HT-29 (cell line): ENCODE measurements around the gene FAM8A1. TPM values are rescaled to one million over a fixed set of nuclear protein-coding genes. Genes with fewer than 3 reads are reported as not detected.
"Not testable (repeated sequence)": the region's sequence is repeated elsewhere in the genome, so short reads cannot be mapped to it uniquely, and the experiment has no call there.

ENCODE experiments used
- DNase-seq: peaks from one replicate; pipeline ENCODE4 v3.0.0-alpha.2; 2015; ENCODE audit warnings: low spot score
- total RNA-seq: library from RNA; depleted of rRNA; stranded (reverse); fragments of >200 nt; shearing (Covaris generic); gene quantifications from 2 replicates; pipeline ENCODE4 v1.2.3, GENCODE V29; 2014; rRNA removed

Gene FAM8A1, protein sequence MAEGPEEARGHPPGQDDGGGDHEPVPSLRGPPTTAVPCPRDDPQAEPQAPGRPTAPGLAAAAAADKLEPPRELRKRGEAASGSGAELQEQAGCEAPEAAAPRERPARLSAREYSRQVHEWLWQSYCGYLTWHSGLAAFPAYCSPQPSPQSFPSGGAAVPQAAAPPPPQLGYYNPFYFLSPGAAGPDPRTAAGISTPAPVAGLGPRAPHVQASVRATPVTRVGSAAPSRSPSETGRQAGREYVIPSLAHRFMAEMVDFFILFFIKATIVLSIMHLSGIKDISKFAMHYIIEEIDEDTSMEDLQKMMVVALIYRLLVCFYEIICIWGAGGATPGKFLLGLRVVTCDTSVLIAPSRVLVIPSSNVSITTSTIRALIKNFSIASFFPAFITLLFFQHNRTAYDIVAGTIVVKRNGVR
- 9.4 and 9.9 TPM in 2 replicates for total RNA-seq

DNA sequence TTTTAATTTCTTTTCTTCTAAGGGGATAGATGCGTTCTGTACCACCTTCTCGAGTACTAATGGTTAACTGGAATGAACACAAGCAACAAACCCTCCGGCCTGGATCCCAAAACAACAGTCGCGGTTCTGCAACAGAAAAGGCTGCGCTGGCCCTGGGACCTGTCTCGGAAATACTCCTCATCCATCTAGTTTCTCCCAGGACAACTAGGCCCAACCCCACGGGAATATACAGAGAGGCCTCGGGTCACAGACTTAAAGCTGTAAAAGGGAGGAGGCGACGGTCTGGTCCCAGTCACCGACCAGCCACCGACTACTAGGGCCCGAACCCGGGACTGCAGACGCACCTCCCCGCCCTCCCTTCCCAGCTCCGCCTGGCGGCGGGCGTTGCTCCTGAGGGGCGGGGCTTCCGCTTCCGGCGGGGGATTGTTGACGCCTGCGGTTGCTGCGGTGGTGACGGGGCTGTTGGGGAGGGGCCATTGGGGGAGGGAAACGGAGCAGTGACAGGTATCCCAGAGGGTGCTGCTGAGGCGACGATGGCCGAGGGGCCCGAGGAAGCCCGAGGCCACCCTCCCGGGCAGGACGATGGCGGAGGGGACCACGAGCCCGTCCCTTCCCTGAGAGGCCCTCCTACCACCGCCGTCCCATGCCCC is at the start of gene FAM8A1:
TSS of gene FAM8A1 (plus strand) at position 426 of the 650 bp plus-strand sequence. CDS start at position 534, 108 bp downstream.
- DNase-seq = peak; percentile 94

DNA sequence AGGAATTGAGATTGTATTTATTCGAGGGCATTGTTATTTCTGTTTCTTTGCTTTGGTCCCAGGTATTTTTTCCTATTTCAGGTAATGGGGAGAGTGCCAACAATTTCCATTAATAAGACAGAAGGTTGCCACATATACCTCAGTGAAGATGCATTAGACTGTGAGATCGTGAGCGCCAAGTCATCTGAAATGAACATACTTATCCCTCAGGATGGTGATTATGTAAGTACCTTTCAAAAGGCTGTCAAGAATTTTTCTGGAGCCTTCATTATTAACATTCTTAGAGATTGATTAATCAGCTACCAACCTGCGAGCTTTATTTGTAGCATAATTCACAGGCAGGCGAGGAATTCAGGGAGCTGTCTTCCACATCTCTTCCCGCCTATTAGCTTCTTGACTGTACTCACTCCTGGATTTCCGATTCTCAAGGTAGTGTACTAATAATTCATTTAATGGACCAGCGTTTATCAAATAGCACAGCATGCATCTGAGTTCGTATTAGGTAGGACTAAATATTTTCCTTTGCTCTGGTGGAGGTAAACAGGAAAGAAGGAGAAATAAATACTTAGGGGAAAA is 48.6 kb upstream of the FAM8A1 start:
- no peak for DNase-seq

DNA sequence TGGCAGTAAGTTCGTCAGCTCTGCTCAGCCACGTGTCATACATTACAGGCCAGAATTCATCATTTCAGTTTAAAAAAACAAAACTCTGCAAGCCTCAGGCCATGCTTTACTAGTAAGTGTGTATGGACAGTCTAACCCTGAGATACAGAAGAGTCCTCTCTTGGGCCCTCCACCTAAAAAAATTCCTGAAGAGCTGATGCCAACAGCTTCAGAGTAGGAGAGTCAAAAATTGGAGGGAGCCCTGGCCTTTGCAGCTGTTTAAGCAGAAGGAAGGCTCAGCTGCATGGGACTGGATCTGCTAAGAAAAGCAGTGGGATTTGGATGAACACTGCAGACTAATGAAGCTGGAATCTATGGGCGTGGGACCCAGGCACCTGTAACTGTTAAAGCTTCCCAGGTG is 47.2 kb upstream of the FAM8A1 start:
- DNase-seq = no peak

DNA sequence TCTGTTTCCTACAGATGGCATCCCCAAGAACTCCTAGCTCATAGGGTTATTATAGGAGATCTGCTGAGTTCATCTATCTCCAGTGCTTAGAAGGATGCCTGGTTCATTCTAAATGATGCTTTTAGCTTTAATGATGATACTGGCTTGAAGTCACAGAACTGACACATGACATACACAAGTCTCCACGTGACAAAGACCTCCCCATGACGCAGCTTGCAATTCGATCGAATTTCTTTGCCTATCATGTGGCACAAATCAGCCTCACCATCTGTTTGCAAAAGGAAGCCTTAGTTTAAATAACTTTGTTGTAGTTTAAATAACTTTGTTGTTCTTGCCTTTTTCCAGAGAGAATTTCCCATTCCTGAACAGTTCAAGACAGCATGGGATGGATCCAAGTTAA is 44.1 kb upstream of the FAM8A1 start:
- DNase-seq = no peak

DNA sequence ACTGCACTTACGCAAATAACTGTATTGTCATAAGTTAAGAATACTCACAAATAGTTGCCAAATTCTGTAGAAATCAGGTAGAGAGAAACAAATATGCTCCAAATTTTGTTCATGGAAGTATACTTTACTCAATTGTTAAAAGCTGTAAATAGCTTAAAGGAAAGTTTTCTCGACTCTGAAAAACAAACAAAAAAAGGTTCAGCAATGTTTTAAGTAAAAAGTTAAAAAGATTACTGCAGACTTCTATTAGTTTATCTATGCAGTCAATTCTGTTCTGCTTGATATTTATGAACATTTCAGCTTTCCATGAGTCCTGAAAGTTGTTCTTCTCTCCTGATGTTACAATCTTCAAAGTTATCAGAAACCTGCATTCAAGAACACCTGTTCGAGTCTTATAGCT is 37.5 kb upstream of the FAM8A1 start:
- no peak for DNase-seq

DNA sequence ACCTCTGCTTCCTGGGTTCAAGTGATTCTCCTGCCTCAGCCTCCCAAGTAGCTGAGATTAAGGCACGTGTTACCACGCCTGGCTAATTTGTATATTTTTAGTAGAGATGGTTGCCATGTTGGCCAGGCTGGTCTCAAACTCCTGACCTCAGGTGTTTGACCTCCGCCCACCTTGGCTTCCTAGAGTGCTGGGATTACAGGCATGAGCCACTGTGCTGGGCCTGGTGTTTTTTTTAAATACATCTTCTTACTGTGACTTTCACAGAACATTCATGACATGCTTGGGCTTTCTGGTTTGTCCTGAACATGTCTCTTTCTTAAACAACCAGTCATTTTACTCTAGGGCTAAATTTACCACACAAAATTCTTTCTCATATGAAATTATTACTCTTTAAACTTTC is 34.7 kb upstream of the FAM8A1 start:
- DNase-seq = no peak

DNA sequence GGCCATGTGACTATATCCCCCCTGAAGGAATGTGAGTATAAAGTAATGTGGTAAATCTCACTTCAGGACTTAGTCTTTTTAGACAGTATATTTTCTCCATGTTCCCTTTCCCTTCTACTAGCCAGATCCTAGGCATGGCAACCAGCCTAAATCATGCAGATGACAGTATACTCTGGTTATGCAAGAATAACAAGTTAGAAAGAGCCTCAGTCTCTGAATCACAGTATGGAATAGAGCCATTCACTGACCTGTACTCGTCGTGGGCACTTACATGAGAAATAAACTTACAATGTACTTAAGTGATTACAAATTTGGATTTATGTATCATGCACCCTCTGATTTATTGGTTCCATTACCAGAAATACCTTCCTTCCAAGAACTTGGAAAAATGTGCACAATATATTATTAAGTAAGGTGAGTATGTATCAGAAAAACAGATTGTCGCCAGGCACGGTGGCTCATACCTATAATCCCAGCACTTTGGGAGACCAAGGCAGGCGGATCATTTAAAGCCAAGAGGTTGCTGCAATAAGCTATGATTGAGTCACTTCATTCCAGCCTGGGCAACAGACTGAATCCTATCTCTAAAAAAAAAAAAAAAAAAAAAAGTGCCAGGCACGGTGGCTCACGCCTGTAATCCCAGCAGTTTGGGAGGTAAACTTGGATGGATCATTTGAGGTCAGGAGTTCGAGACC is 25.1 kb upstream of the FAM8A1 start:
- DNase-seq = no peak

DNA sequence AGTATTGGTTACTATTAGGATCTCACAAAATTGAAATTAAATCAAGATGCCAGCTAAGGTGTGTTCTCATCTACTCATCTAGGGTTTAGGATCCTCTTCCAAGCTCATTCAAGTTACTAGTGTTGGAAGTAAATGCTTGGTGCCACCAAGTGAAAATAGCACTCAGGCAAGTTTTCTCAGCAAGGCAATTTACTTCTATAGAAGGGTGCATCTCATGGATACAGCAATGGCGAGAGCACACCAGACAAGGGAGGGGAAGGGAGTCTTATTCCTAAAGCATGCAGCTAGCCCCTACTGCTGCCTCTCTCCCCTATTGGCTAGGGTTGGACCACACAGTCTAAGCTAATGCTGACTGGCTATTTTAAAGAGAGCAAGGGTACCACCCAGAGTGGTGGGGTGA is 23.0 kb upstream of the FAM8A1 start:
- DNase-seq = no peak

DNA sequence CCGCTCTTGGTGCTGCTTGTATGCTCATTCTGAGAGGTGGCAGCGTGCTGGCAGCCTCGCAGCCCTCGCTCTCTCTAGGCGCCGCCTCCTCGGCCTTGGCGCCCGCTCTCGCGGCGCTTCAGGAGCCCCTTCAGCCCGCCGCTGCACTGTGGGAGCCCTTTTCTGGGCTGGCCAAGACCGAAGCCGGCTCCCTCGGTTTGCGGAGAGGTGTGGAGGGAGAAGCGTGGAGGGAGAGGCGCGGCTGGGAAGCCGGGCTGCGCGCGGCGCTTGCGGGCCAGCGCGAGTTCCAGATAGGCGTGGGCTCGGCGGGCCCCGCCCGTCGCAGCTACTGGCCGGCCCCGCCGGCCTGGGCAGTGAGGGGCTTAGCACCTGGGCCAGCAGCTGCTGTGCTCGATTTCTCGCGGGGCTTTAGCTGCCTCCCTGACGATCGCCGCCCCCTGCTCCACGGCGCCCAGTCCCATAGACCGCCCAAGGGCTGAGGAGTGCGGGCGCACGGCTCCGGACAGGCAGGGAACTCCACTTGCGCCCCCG is 19.5 kb upstream of the FAM8A1 start:
- no peak for DNase-seq

DNA sequence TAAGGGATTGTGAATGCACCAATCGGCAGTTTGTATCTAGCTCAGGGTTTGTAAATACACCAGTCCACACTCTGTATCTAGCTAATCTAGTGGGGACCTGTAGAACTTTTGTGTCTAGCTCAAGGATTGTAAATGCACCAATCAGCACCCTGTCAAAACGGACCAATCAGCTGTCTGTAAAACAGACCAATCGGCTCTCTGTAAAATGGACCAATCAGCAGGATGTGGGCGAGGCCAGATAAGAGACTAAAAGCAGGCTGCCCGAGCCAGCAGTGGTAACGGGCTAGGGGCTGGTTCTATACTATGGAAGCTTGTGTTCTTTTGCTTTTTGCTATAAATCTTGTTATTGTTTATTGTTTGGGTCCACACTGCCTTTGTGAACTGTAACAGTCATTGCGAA is 18.8 kb upstream of the FAM8A1 start:
- DNase-seq = not testable (repeated sequence)

DNA sequence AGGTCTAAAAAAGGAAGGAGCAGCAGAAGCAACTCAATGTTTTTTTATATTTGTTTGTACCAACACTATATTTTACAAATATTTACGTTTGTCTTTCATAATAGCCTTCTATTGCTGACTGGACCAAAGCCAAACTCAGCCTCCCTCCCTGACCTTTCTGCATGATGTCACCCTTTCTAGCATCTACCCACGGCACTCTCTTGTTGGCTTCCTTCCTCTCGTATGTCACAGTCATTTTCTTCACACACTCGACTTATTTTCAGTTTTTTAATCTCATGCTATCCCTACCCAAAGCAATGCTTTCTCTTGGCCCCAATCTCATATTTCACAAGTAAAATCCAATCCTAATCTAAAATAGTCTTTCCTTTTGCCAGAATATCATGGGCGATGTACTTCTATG is 16.3 kb upstream of the FAM8A1 start:
- no peak for DNase-seq

DNA sequence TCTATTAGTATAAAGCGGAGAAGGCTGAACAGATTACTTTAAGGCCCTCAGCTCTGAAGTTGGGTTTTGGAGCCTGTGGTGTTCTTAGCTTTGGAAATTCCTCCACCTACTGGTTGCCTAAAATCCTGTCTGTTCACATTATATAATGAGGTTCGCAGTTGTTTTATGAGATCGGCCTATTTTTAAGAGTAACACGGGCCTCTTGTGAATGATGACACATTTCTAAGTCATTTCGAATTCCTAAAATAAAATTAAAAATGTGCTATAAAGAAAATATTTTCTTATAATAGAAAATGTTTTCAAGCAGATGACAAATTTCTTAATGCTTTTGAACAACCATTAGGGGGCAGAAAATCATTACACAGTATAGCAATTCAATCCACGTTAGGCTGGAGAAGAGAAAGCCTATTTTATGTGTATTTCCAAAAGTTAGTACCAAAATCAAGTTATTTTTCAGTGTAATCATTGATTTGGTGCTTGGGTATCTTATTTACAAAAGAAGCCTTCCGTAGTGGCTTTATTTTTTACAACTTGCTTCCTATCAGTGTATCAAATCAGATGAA is 15.8 kb upstream of the FAM8A1 start:
- peak; percentile 68 for DNase-seq

DNA sequence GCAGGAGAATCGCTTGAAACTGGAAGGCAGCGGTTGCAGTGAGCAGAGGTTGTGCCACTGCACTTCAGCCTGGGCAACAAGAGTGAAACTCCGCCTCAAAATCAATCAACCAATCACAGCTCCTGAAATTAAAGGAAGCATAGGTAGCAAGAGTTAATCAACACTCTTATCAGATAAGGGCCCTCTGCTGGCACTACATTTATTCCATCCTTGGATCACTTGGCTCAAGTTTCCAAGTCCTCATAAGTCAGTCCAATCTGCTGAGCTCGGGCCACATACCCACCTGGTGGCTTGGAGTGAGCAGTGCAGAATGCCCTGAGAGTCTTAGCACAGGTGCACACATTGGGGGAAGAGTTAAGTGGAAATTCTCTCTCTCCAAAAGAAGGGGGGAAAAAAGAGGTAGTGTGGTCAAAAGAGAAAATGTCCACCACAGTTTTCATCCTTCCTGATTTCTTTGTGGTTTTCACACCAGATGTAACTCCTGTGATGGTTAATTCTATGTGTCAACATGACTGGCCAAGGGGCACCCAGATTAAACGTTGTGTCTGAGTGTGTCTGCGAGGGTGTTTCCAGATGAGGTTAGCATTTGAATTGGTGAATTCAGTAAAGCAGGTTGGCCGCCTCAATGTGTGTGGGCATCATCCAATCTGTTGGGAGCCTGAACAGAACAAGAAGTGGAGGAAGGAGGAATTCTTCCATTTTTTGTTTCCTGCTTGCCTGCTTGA is 14.2 kb upstream of the FAM8A1 start:
- DNase-seq = peak; percentile 76

DNA sequence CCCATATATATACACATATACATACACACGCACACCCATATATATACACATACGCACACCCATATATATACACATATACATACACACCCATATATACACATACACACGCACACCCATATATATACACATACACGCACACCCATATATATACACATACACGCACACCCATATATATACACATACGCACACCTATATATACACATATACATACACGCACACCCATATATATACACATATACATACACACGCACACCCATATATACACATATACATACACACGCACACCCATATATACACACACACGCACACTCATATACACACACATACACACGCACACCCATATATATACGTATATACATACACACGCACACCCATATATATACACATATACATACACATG is 13.5 kb upstream of the FAM8A1 start:
- DNase-seq = not testable (repeated sequence)

DNA sequence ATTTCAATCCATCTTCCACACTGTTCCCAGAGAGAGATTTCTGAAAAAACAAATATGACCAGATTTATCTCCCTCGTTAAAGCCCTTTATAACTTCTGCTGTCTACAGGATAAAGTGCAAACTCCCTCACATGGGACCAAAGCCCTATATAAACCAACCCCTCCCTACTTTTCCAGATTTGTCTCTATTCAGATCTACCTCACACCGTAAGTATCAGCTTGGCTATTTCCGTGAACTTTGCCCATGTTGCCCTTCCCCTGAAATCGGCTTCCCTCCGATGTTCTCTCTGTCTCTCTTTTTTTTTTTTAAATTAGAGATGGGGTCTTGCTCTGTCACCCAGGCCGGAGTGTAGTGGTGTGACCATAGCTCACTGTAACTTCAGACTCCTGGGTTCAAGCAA is 12.1 kb upstream of the FAM8A1 start:
- no peak for DNase-seq

DNA sequence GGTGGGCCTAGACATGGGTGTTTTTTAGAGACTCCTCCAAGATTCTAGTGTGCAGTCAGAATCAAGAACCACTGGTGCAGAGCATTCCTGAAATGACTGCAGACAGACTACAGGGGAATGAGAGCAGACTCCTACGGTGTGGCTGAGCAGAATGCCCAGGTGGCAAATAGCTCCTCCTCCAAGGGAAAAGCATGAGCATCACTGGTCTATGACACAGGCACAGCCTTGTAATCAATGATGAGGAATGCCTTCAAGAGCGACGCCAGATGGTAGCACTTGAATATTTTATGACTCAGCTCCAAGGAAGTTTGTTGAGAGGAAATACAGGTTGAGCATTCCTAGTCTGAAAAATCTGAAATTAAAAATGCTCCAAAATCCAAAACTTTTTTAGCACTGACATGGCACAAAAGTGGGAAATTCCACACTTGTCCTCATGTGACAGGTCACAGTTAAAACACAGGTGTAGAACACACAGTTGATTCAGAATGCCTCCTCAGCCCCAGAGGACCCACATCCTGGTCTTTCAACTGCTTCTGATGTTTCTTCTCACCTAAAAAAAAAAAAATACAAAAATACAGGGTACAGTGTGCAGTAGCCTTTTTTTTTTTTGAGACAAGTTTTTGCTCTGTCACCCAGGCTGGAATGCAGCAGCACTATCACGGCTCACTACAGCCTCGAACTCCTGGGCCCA is 10.6 kb upstream of the FAM8A1 start:
- DNase-seq = peak; percentile 76

DNA sequence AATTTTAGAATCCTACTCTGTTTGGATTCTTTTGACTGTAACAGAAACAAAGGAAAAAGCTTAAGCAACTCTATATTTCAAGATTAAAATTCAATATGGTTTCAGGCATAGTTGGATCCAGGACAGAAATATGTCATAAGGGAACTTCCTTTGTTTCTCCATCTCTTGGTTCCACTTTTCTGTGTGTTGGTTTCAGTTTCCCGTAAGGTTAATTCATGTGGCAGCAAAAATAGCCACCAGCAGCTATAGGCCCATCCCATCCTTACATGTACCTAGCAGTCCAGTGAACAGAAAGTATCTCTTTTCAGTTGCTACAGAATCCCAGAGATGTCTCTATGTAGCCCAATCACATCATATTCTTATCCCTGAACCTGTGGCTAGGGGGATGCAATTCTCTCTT is 8.8 kb upstream of the FAM8A1 start:
- no peak for DNase-seq

DNA sequence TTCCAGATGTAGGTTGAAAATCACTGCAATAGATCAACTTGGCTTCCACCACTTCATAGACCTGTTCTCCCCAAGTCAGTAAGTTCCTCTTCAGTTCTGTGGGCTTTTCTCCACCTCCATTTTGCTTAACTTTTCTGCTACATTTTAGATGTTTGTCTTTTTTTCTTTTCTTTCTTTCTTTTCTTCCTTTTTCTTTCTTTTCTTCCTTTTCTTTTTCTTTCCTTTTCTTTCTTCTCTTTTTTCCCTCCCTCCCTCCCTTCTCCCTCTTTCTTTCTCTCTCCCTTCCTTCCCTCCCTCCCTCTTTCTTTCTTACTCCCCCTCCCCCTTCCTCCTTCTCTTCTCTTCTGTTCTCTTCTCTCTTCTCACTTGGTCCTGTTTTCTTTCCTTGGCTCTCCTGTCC is 6.9 kb upstream of the FAM8A1 start:
- no peak for DNase-seq

DNA sequence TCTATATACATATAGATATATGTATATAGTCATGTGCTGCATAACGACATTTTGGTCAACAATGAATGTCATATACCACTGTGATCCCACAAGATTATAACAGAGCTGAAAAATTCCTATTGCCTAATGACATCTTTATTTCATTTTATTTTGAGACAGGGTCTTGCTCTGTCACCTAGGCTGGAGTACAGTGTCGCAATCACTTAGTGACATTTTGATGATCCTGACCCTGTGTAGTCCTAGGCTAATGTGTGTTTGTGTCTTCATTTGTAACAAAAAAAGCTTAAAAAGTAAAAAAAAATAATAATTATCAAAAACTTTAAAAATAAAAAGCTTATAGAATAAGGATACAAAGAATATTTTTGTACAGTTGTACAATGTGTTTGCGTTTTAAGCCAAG is 4.0 kb upstream of the FAM8A1 start:
- no peak for DNase-seq
